Peyer's patch (tissue), 4 donors: ENCODE measurements around the gene XKR7.

ENCODE experiments used
- CTCF ChIP-seq, 6 experiments: fragments of 450-650 bp in 4 of 6; fragments of 200-600 bp in 2 of 6; sonication (generic) in 1 of 6; IDR thresholded peaks; one replicate each; pipeline ENCODE4 v1.5.1; 2017 to 2019; ENCODE audit warnings: antibody characterized with exemption in 6 of 6, mild to moderate bottlenecking in 3 of 6, moderate library complexity in 1 of 6
- POLR2A ChIP-seq, 2 donors: fragments of 450-650 bp; IDR thresholded peaks; one replicate each; pipeline ENCODE4 v1.5.1; 2017; ENCODE audit warnings: antibody characterized with exemption in 2 of 2, mild to moderate bottlenecking in 2 of 2, moderate library complexity in 2 of 2

- TF ChIP-seq CTCF (IDR thresholded peaks at IDR 0.05) (no peak), POLR2A (IDR thresholded peaks at IDR 0.05) (no peak)
These were observed 45.4 kb downstream of the XKR7 start for GRCh38 chr20:32013326-32013725.
